ENCODE data around the gene LRRN2. TPM values are rescaled to one million over a fixed set of nuclear protein-coding genes. Genes with fewer than 3 reads are reported as not detected.
A peak's percentile ranks its signal among the peaks of the same experiment; 100 is the strongest.

Gene LRRN2
- total and polyA plus RNA-seq, 2 experiments from 2014 or later = 0.74 to 2.6 TPM

- no peak for TF ChIP-seq ZNF462 (CRISPR knock-in tag; IDR thresholded peaks at IDR 0.05)
Measured at GRCh38 chr1:204598319-204598969, 87.1 kb downstream of the LRRN2 start (continued).

GRCh38 chr1:204592246-204592948, 93.1 kb downstream of the LRRN2 start:
- no peaks in the 10 kb centered on the region for H4K20me1 ChIP-seq (replicated peaks; ENCODE audit: insufficient read depth)
- peaks cover 4% of the 10 kb centered on the region; the same call in 1 of the 2 replicates for H3K9me2 ChIP-seq (ENCODE audit: insufficient read depth)
- Mint-ChIP-seq H3K4me3 (no peak overlapping the region), H3K4me1 (peaks cover 24% of the 10 kb centered on the region), H3K9me3 (no peaks in the 10 kb centered on the region), H3K27ac (no peak overlapping the region), H3K27me3 (ENCODE audit: insufficient read depth, low read depth, poor library complexity) (peaks cover 3% of the 10 kb centered on the region), H3K36me3 (ENCODE audit: low read depth) (no peaks in the 10 kb centered on the region; the same call in 2 of the 3 replicates)
- no peak for ATAC-seq
- 0 out of 2 replicates have a peak overlapping the region, but pooled peaks have one; percentile 63 for H2AFZ ChIP-seq
- no peaks in the 10 kb centered on the region for H3F3A ChIP-seq (replicated peaks; ENCODE audit: low read depth)
- no peaks in the 10 kb centered on the region for H3K79me2 ChIP-seq (replicated peaks; ENCODE audit: insufficient read depth)
- peaks cover 10% of the 10 kb centered on the region; the same call in 1 of the 2 replicates for H3K4me1 ChIP-seq (ENCODE audit: insufficient read depth)
- no peak overlapping the region for H3K27ac ChIP-seq (ENCODE audit: low read depth)
- H3K4me2 ChIP-seq = no peak overlapping the region
- no peaks in the 10 kb centered on the region for H3K27me3 ChIP-seq (ENCODE audit: insufficient read depth)
- DNase-seq (ENCODE audit: low spot score) = no peak
- H3K36me3 ChIP-seq (ENCODE audit: insufficient read depth) = no peaks in the 10 kb centered on the region
- H3K4me3 ChIP-seq = no peak overlapping the region
- no peak for TF ChIP-seq EZH2 (IDR thresholded peaks at IDR 0.05; ENCODE audit: low read depth, unreplicated experiment)
- no peak for TF ChIP-seq CTCF (conservative IDR thresholded peaks at IDR 0.05; ENCODE audit: low read depth in 2 of 2)
- no peak for TF ChIP-seq STAT1 (IDR thresholded peaks at IDR 0.05; ENCODE audit: unreplicated experiment)
- no peak for TF ChIP-seq ZNF462 (CRISPR knock-in tag; IDR thresholded peaks at IDR 0.05)
- no peak for TF ChIP-seq JUNB (IDR thresholded peaks at IDR 0.05; ENCODE audit: unreplicated experiment)

Measured in GM23338 (cell line).